Prostate gland (tissue), 2 donors: ENCODE measurements around the gene PNMA1. TPM values are rescaled to one million over a fixed set of nuclear protein-coding genes. Genes with fewer than 3 reads are reported as not detected.
A peak's percentile ranks its signal among the peaks of the same experiment; 100 is the strongest.

ENCODE experiments used
- DNase-seq: peaks from one replicate; pipeline ENCODE4 v3.0.0-alpha.2; 2019; ENCODE audit warnings: low spot score
- H3K27ac ChIP-seq, 2 donors: fragments of 200-600 bp; sonication (generic); 2 replicates each; pipeline ENCODE4 v1.5.1; 2017 to 2019
- H3K27me3 ChIP-seq: fragments of 200-600 bp; sonication (generic); replicated peaks from 2 replicates; pipeline ENCODE4 v1.5.1; 2019; ENCODE audit not compliant: insufficient read depth
- H3K36me3 ChIP-seq, 2 donors: fragments of 200-600 bp; sonication (generic); 1 replicate in 1 of 2; 2 replicates in 1 of 2; pipeline versions ENCODE4 v1.5.1 to v1.8.1; 2017 to 2019
- H3K4me1 ChIP-seq: fragments of 200-600 bp; sonication (generic); replicated peaks from 2 replicates; pipeline ENCODE4 v1.5.1; 2019
- H3K4me3 ChIP-seq, 2 donors: fragments of 200-600 bp; sonication (generic); 2 replicates each; pipeline ENCODE4 v1.5.1; 2017 to 2019
- H3K9me3 ChIP-seq: fragments of 200-600 bp; sonication (generic); 2 replicates; pipeline ENCODE4 v1.5.1; 2017
- CTCF ChIP-seq, 4 experiments: fragments of 200-600 bp in 2 of 4; fragments of 450-650 bp in 2 of 4; sonication (generic) in 2 of 4; IDR thresholded peaks; 1 replicate in 3 of 4; 2 replicates in 1 of 4; pipeline ENCODE4 v1.5.1; 2016 to 2019; ENCODE audit warnings: antibody characterized with exemption in 4 of 4, mild to moderate bottlenecking in 2 of 4, moderate library complexity in 2 of 4
- POLR2A ChIP-seq: fragments of 450-650 bp; IDR thresholded peaks from one replicate; pipeline ENCODE4 v1.6.1; 2016; ENCODE audit warnings: antibody characterized with exemption, mild to moderate bottlenecking
- POLR2AphosphoS5 ChIP-seq: sonication (generic); formaldehyde crosslinking; IDR thresholded peaks from one replicate; pipeline ENCODE4 v1.6.1; 2017; ENCODE audit warnings: antibody characterized with exemption
- WGBS: methylation state at CpG from one replicate; pipeline ENCODE4 v1.1.5; 2018; 5-methylcytosine and 5-hydroxymethylcytosine counted together
- intact Hi-C: fragments of 100-400 bp; cut with DNase I; formaldehyde crosslinking; loops from one replicate; pipeline ENCODE4 v1.14.2; 2022
- total RNA-seq, 2 donors: library from RNA; depleted of rRNA; stranded (reverse); fragments of >200 nt; gene quantifications; one replicate each; pipeline ENCODE4 v1.1.0, GENCODE V29; 2016

Gene PNMA1
- total RNA-seq, 2 donors from 2014 or later: 18.6 to 62.7 TPM

GRCh38 chr14:73760598-73761586, 46.7 kb upstream of the PNMA1 start:
- peak overlapping the region; percentile 62 to 86 for H3K4me3 ChIP-seq
- H3K4me1 ChIP-seq: peaks cover 63% of the 10 kb centered on the region
- H3K27me3 ChIP-seq: no peaks in the 10 kb centered on the region
- H3K9me3 ChIP-seq: no peaks in the 10 kb centered on the region
- TF ChIP-seq POLR2A (no peak), CTCF (IDR thresholded peaks at IDR 0.05) (no peak), POLR2AphosphoS5 (no peak)
- intact Hi-C loops: loop anchor here (2.0 kb wide), 1 partner anchor 24 kb away; no protein-coding TSS in a partner anchor
- no peak for DNase-seq
- H3K27ac ChIP-seq: peak overlapping the region; percentile 89 to 95
- H3K36me3 ChIP-seq: no peaks in the 10 kb centered on the region
- 54% methylated on average over 13 of the region's 13 CpGs for WGBS

- peak; percentile 89 for TF ChIP-seq POLR2AphosphoS5
- TF ChIP-seq CTCF (IDR thresholded peaks at IDR 0.05): peak in 2 of 4 experiments; percentile 18 to 22
- TF ChIP-seq POLR2A: peak; percentile 82
- Histone ChIP-seq H3K9me3 (no peaks in the 10 kb centered on the region), H3K4me1 (peaks cover 68% of the 10 kb centered on the region), H3K27ac (peak overlapping the region; percentile 92 to 95), H3K4me3 (peak overlapping the region; percentile 62 to 86), H3K36me3 (no peaks in the 10 kb centered on the region), H3K27me3 (no peaks in the 10 kb centered on the region)
- 1% methylated on average over 62 of the region's 93 CpGs for WGBS
- intact Hi-C loops: loop anchor here (2.0 to 5.0 kb wide), 2 partner anchors 25 to 38 kb away; no protein-coding TSS in a partner anchor
- peak; percentile 98 for DNase-seq
Measured at GRCh38 chr14:73759714-73760597, 45.8 kb upstream of the PNMA1 start.

GRCh38 chr14:73759183-73759713, 45.1 kb upstream of the PNMA1 start:
- Histone ChIP-seq H3K4me3 (peak overlapping the region; percentile 62 to 86), H3K27me3 (no peaks in the 10 kb centered on the region), H3K36me3 (no peaks in the 10 kb centered on the region), H3K4me1 (peaks cover 69% of the 10 kb centered on the region), H3K9me3 (no peaks in the 10 kb centered on the region), H3K27ac (peak overlapping the region; percentile 92 to 95)
- no peak for DNase-seq
- TF ChIP-seq POLR2AphosphoS5 (no peak), POLR2A (peak; percentile 42)
- intact Hi-C loops: loop anchor here (5.0 kb wide), 1 partner anchor 37 kb away; no protein-coding TSS in a partner anchor
- WGBS: 1% methylated on average over 16 of the region's 71 CpGs

GRCh38 chr14:73758392-73759182, 44.4 kb upstream of the PNMA1 start:
- peak; percentile 77 for DNase-seq
- Histone ChIP-seq H3K27me3 (no peaks in the 10 kb centered on the region), H3K4me1 (peaks cover 69% of the 10 kb centered on the region), H3K4me3 (peak overlapping the region; percentile 62 to 86), H3K9me3 (no peaks in the 10 kb centered on the region), H3K36me3 (no peaks in the 10 kb centered on the region), H3K27ac (peak overlapping the region; percentile 92 to 95)
- intact Hi-C loops: loop anchor here (5.0 kb wide), 1 partner anchor 36 kb away; no protein-coding TSS in a partner anchor
- TF ChIP-seq POLR2A (no peak), CTCF (IDR thresholded peaks at IDR 0.05) (peak in 3 of 4 experiments; percentile 52 to 67 (median 66)), POLR2AphosphoS5 (peak; percentile 41)
- 2% methylated on average over 18 of the region's 49 CpGs for WGBS
